ENCODE measurements around the gene GRAMD1A.

Gene GRAMD1A

DNA sequence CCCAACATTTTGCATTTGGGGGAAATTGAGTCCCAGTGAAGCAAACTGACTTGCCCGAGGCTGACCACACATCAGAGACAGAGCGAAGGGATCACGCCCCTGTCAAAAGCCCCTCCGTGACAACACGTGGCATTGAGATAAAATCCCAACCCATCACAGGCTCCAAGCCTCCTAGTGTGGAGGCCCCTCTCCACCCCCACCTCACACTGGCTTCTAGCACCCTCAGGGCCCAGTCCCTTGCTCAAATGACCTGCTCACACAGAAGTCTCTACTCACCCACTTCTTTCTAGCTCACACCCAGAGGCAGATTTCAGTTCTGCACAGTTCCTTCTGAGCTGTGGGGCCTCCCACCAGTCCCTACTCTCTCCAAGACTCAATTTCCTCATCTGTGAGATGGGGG is 51.7 kb downstream of the GRAMD1A start:
- CTCF ChIA-PET: interaction anchor here (1.2 to 7.5 kb wide), 5 partner anchors 6 to 102 kb away, joined by 3 to 98 read pairs (median 7); partner anchors contain the start of gene LGI4
- TF ChIP-seq, protein P1, sequence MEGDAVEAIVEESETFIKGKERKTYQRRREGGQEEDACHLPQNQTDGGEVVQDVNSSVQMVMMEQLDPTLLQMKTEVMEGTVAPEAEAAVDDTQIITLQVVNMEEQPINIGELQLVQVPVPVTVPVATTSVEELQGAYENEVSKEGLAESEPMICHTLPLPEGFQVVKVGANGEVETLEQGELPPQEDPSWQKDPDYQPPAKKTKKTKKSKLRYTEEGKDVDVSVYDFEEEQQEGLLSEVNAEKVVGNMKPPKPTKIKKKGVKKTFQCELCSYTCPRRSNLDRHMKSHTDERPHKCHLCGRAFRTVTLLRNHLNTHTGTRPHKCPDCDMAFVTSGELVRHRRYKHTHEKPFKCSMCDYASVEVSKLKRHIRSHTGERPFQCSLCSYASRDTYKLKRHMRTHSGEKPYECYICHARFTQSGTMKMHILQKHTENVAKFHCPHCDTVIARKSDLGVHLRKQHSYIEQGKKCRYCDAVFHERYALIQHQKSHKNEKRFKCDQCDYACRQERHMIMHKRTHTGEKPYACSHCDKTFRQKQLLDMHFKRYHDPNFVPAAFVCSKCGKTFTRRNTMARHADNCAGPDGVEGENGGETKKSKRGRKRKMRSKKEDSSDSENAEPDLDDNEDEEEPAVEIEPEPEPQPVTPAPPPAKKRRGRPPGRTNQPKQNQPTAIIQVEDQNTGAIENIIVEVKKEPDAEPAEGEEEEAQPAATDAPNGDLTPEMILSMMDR (IDR thresholded peaks at IDR 0.05; ENCODE audit: insufficient read depth, low read length, missing control alignments): no peak
- no peak overlapping the region for H3K4me3 ChIP-seq (ENCODE audit: low read depth, low read length)
- no peak for DNase-seq (ENCODE audit: low read depth, low spot score)
- POLR2A ChIA-PET: no interaction called here

DNA sequence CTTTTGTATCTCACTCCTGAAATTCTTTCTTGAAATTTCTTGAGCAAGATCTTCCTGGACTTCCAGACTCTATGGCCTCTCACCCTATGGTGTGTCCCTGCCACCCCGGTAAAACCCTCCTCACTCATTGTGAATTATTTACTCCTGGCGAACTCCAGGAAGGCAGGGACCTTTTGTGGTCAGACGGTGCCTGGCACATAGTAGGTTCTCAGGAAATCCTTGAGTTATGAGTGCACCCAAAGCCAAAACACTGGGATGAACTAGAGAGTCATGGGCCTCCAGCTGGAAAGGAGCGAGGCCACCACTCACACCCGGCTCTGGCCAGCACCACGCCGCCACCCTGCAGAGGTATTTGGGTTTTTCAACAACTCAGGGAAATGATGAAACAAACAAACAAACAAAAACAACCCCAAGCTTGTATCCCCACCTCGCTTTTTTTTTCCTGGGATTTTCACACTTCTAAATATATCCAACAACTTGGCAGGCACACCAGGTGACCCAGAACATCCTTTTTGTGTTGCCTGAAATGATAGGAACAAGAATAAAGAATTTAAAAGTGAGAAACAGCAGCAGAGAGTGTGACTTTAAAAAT is 52.6 kb downstream of the GRAMD1A start:
- POLR2A ChIA-PET: no interaction called here
- DNase-seq (ENCODE audit: low read depth, low spot score): no peak
- TF ChIP-seq, protein P1 (IDR thresholded peaks at IDR 0.05; ENCODE audit: insufficient read depth, low read length, missing control alignments): no peak
- no peak overlapping the region for H3K4me3 ChIP-seq (ENCODE audit: low read depth, low read length)
- CTCF ChIA-PET: interaction anchor here (1.2 to 7.5 kb wide), 5 partner anchors 7 to 101 kb away, joined by 3 to 98 read pairs (median 4); no protein-coding TSS in a partner anchor

DNA sequence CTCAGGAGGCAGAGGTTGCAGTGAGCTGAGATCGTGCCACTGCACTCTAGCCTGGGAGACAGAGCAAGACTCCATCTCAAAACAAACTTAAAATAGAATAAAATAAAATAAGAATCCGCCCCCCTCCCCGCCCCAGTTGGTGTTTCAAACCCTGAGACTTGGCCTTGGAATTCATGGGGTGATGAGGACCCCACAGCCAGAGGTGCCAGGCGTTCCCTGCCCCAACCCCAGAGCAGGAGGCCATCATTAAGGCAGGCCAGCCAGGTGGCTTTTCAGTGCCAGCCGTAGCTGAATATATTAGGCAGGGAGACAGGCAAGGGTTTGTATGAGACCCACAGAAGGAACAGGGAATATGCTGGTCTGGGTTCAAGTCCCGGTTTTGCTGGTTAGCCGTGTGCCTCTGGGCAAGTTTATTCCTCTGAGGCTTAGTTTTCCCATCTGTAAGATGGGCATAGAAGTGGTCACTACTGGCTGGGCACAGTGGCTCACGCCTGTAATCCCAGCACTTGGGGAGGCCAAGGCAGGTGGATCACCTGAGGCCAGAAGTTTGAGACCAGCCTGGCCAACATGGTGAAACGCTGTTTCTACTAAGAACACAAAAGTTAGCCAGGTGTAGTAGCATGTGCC is 53.7 kb downstream of the GRAMD1A start:
- ChIA-PET CTCF (interaction anchor here (1.0 to 7.5 kb wide), 6 partner anchors 8 to 29 kb away, joined by 3 to 98 read pairs (median 18); no protein-coding TSS in a partner anchor), POLR2A (interaction anchor here (0.7 kb wide), 1 partner anchor 23 kb away, joined by 4 read pairs; no protein-coding TSS in a partner anchor)
- H3K4me3 ChIP-seq (ENCODE audit: low read depth, low read length): no peak overlapping the region

DNA sequence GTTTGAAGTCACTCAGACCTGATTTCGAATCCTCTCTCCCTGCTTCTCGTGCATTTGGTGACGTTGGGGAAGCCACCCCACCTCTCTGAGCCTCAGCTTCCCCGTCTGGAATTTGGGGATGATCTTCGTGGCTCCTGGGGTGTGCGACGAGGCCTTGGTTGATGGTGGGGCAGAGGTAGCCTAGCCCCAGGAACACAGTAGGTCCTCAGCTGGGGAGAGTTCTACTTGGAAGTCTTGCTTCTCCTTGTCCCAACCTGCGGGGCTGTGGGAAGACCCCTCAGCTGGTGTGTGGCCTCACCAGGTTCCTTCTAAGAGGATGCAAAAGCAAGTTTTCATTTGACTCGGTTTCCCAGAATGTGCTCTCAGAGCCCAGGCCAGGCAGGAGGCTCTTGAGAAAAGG is 54.5 kb downstream of the GRAMD1A start:
- TF ChIP-seq, protein P1 (IDR thresholded peaks at IDR 0.05; ENCODE audit: insufficient read depth, low read length, missing control alignments): no peak
- ChIA-PET CTCF (interaction anchor here (0.9 to 7.5 kb wide), 6 partner anchors 9 to 82 kb away, joined by 3 to 98 read pairs (median 6); partner anchors contain the start of gene LGI4), POLR2A (interaction anchor here (0.6 kb wide), 1 partner anchor 24 kb away, joined by 4 read pairs; no protein-coding TSS in a partner anchor)
- DNase-seq (ENCODE audit: low read depth, low spot score): no peak
- no peak overlapping the region for H3K4me3 ChIP-seq (ENCODE audit: low read depth, low read length)

More for the DNA sequence above, 53.7 kb downstream of the GRAMD1A start:
- DNase-seq (ENCODE audit: low read depth, low spot score): no peak
- TF ChIP-seq, protein P1 (IDR thresholded peaks at IDR 0.05; ENCODE audit: insufficient read depth, low read length, missing control alignments): no peak

DNA sequence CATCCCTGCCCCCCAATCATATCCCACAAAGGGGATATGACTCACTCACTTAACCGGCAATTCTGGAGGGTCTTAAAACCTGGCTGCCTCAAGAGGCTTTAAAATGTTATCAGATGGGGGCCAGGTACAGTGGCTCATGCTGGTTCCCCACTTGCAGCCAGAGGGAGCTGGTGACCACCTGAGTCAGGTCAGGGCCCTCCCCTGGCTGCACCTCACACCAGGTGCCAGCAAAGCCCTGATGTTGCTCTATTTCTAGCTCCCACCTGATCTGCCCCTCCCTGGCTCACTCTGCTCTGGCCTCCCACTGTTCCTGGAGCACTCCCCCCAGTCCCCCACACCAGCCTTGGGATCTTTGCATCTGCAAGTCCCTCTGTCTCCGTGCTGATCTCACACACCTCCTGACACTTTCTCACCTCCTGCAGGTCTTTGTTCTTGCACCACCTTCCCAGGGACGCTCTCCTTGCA is 55.6 kb downstream of the GRAMD1A start:
- TF ChIP-seq, protein P1 (IDR thresholded peaks at IDR 0.05; ENCODE audit: insufficient read depth, low read length, missing control alignments): no peak
- H3K4me3 ChIP-seq (ENCODE audit: low read depth, low read length): no peak overlapping the region
- CTCF ChIA-PET: interaction anchor here (0.9 to 7.5 kb wide), 6 partner anchors 8 to 83 kb away, joined by 3 to 98 read pairs (median 6); no protein-coding TSS in a partner anchor
- DNase-seq (ENCODE audit: low read depth, low spot score): no peak
- POLR2A ChIA-PET: no interaction called here

DNA sequence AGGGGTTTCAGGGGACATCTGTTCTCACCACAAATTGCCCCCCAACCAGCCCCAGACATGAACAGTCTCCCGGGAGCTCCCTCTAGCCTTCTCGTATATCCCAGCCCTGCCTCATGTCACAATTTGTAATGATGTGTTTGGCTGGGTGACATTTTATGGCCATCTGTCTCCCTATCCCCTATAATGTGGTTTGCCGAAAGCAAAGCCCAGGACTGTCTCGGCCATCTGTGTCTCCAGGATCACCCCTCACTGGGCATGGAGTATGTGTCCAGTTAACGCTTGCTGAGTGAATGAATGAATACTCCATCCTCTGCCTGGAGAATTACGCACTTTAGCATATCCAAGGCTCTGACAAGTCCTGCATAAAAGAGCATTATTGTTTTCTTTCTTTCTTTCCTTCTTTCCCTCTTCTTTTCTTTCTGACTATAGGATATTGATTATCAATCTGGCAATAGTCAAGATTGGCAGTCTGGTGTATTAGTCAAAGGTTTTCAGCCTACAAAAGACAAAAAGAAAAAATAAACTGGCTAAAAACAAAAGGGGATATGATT is 56.5 kb downstream of the GRAMD1A start:
- POLR2A ChIA-PET: no interaction called here
- DNase-seq (ENCODE audit: low read depth, low spot score): no peak
- TF ChIP-seq, protein P1 (IDR thresholded peaks at IDR 0.05; ENCODE audit: insufficient read depth, low read length, missing control alignments): no peak
- CTCF ChIA-PET: interaction anchor here (1.7 to 7.5 kb wide), 3 partner anchors 10 to 71 kb away, joined by 3 to 98 read pairs (median 30); no protein-coding TSS in a partner anchor
- no peak overlapping the region for H3K4me3 ChIP-seq (ENCODE audit: low read depth, low read length)
